ENCODE results near the gene PTK7.
A peak's percentile ranks its signal among the peaks of the same experiment; 100 is the strongest.

PTK7 gene

GRCh38 chr6:43174263-43175112, 98.4 kb downstream of the PTK7 start:
- Histone ChIP-seq H3K4me1 (ENCODE audit: insufficient read depth, low read length) (peaks cover 16% of the 10 kb centered on the region), H3K36me3 (ENCODE audit: insufficient read depth, low read length) (peaks cover 6% of the 10 kb centered on the region), H3K9ac (ENCODE audit: low read depth, low read length) (peak overlapping the region; percentile 53; the same call in 1 of the 2 replicates), H3K9me3 (ENCODE audit: control insufficient read depth, insufficient read depth, low read length) (no peaks in the 10 kb centered on the region)

DNA sequence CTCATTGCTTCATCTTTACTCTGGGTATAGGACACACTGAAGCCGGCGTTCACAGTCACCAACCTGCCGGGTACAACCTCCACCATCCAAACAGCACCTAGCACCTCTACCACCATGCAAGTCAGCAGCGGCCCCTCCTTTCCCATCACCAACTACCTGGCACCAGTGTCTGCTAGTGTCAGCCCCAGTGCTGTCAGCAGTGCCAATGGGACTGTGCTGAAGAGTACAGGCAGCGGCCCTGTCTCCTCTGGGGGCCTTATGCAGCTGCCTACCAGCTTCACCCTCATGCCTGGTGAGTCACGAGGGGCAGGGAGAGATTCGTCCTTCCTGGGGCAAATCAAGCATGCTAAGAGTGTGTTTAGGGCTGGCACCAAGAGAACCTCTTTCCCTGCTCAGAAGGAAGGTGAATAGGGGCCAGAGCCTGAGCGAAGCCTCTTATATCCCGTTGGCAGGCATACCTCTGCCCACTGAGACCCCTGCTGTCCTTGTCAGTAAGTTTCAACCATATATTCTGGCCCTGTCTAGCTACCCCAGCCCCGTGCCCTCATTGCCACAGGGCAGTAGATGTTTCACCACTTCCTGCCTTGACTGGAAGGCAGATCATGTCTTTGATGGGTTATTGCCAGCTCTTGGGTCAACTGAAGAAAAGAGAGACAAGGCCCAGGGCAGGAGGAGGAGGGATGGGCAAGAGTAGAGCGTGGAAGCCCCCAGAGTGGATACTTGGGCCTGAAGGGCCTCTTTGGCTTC, 99.7 kb downstream of the PTK7 start:
- H3K4me1 ChIP-seq (ENCODE audit: insufficient read depth, low read length), result peaks cover 20% of the 10 kb centered on the region
- H3K9ac ChIP-seq (ENCODE audit: low read depth, low read length), result no peak overlapping the region
- H3K9me3 ChIP-seq (ENCODE audit: control insufficient read depth, insufficient read depth, low read length), result no peaks in the 10 kb centered on the region
- peaks cover 6% of the 10 kb centered on the region for H3K36me3 ChIP-seq (ENCODE audit: insufficient read depth, low read length)

- Histone ChIP-seq H3K36me3 (ENCODE audit: insufficient read depth, low read length) (peaks cover 6% of the 10 kb centered on the region), H3K9me3 (ENCODE audit: control insufficient read depth, insufficient read depth, low read length) (no peaks in the 10 kb centered on the region), H3K9ac (ENCODE audit: low read depth, low read length) (no peak overlapping the region), H3K4me1 (ENCODE audit: insufficient read depth, low read length) (peaks cover 25% of the 10 kb centered on the region)
Observed at GRCh38 chr6:43176423-43176786, 100.3 kb downstream of the PTK7 start.

DNA sequence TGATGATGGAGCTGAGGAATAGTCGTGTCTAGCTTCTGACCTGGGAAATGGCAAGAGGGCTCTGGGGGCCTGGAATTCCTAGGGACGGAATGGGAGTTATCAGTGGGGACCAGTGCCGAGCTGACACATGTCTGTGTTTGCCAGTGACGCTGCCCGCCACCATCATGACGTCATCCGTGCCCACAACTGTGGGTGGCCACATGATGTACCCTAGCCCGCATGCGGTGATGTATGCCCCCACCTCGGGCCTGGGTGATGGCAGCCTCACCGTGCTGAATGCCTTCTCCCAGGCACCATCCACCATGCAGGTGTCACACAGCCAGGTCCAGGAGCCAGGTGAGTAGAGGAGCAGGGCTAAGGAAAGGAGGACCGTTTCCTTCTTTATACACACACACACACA, 102.0 kb downstream of the PTK7 start:
- H3K9me3 ChIP-seq (ENCODE audit: control insufficient read depth, insufficient read depth, low read length), result no peaks in the 10 kb centered on the region
- H3K4me1 ChIP-seq (ENCODE audit: insufficient read depth, low read length), result peaks cover 24% of the 10 kb centered on the region
- H3K9ac ChIP-seq (ENCODE audit: low read depth, low read length), result no peak overlapping the region
- peaks cover 6% of the 10 kb centered on the region for H3K36me3 ChIP-seq (ENCODE audit: insufficient read depth, low read length)

DNA sequence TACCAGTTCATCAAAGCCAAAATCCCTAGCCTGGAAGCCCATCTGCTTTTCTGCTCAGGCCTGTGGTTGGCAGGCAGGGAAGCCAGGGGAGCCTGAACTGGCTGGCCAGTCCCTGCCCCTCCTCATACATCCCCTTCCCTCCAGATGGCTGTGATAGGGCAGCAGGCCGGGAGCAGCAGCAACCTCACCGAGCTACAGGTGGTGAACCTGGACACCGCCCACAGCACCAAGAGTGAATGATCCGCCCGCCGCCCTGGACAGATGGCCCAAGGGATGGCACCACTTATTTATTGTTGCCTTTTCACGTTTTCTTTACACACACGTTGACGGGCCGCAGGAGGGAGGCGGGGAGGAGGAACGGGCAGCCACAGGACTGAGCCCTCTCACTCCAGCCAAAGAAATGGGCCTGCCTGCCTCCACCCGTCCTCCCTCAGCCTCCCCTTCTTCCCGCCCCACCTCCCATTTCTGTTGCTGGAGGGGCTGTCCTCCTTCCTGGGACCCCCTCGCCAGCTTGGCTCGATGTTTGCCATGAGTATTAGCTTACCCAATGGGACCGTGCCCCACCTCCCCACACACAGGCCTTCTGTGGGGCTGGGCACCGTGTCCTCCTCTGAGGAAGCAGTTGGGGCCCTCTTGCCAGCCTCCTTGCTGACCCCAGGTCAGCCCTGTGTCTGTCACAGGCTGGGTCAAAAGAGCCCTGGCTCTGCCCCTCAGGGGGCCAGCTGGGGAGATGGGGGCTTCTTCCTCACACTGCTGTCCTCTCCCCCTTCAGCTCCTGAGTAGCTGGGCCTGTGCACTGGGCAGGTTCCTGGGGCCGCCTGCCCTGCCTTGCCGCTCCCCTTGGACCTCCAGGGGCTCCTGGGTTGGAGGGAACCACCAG, 103.1 kb downstream of the PTK7 start:
- Histone ChIP-seq H3K9ac (ENCODE audit: low read depth, low read length) (no peak overlapping the region), H3K4me1 (ENCODE audit: insufficient read depth, low read length) (peaks cover 17% of the 10 kb centered on the region; the same call in 1 of the 2 replicates), H3K36me3 (ENCODE audit: insufficient read depth, low read length) (peaks cover 6% of the 10 kb centered on the region), H3K9me3 (ENCODE audit: control insufficient read depth, insufficient read depth, low read length) (no peaks in the 10 kb centered on the region)

- Histone ChIP-seq H3K4me1 (ENCODE audit: insufficient read depth, low read length) (peaks cover 13% of the 10 kb centered on the region; the same call in 1 of the 2 replicates), H3K9me3 (ENCODE audit: control insufficient read depth, insufficient read depth, low read length) (no peaks in the 10 kb centered on the region), H3K9ac (ENCODE audit: low read depth, low read length) (no peak overlapping the region), H3K36me3 (ENCODE audit: insufficient read depth, low read length) (peaks cover 6% of the 10 kb centered on the region)
Observed at GRCh38 chr6:43180058-43180457, 103.9 kb downstream of the PTK7 start.

DNA sequence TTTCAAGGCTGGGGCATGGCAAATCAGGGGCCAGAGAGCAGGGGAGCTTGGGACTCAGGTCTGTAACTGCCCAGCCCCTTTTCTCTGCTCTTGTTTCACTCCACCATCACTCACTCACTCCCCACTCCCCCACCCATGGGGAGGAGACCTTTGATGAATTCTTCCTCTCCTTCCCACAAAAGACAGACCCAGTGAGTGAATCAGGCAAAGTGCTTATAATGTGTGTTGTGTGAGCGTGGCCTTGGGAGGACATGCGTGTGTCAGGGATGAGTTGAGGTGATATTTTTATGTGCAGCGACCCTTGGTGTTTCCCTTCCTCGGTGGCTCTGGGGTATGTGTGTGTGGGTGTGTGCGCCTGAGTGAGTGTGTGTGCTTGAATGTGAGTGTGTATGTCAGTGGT, 104.9 kb downstream of the PTK7 start:
- Histone ChIP-seq H3K9me3 (ENCODE audit: control insufficient read depth, insufficient read depth, low read length) (no peaks in the 10 kb centered on the region), H3K36me3 (ENCODE audit: insufficient read depth, low read length) (peaks cover 2% of the 10 kb centered on the region; the same call in 1 of the 2 replicates), H3K9ac (ENCODE audit: low read depth, low read length) (peak overlapping the region; percentile 76; the same call in 1 of the 2 replicates), H3K4me1 (ENCODE audit: insufficient read depth, low read length) (peaks cover 13% of the 10 kb centered on the region; the same call in 1 of the 2 replicates)

DNA sequence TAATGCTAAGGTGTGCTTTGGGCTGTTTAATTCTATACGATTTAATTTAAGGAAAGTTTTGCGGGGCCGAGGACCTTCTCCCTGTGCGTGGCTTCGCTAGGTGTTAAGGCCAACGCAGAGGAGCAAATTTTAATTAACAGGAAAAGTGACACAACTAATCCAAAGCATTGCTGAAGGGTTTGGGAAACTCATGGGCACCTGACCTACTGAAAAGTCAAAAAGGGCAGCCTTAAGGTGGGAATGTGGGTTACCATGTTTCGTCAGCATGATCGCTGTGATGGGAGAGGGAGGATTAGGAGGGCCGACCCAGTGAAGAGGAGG, 105.5 kb downstream of the PTK7 start:
- Histone ChIP-seq H3K4me1 (ENCODE audit: insufficient read depth, low read length) (peaks cover 13% of the 10 kb centered on the region; the same call in 1 of the 2 replicates), H3K9me3 (ENCODE audit: control insufficient read depth, insufficient read depth, low read length) (no peaks in the 10 kb centered on the region), H3K36me3 (ENCODE audit: insufficient read depth, low read length) (peaks cover 2% of the 10 kb centered on the region; the same call in 1 of the 2 replicates), H3K9ac (ENCODE audit: low read depth, low read length) (peak overlapping the region; percentile 76)

GRCh38 chr6:43181942-43182860, 106.1 kb downstream of the PTK7 start, which contains the start of gene CUL9:
TSS of gene CUL9 (plus strand) at chr6:43182196. CDS start at chr6:43184311, 2,115 bp downstream.
- H3K36me3 ChIP-seq (ENCODE audit: insufficient read depth, low read length), result no peaks in the 10 kb centered on the region; the same call in 1 of the 2 replicates
- no peaks in the 10 kb centered on the region for H3K9me3 ChIP-seq (ENCODE audit: control insufficient read depth, insufficient read depth, low read length)
- peaks cover 13% of the 10 kb centered on the region; the same call in 1 of the 2 replicates for H3K4me1 ChIP-seq (ENCODE audit: insufficient read depth, low read length)
- H3K9ac ChIP-seq (ENCODE audit: low read depth, low read length), result peak within 1 kb of the TSS; percentile 76

- Histone ChIP-seq H3K4me1 (ENCODE audit: insufficient read depth, low read length) (peaks cover 13% of the 10 kb centered on the region; the same call in 1 of the 2 replicates), H3K9ac (ENCODE audit: low read depth, low read length) (no peak overlapping the region), H3K36me3 (ENCODE audit: insufficient read depth, low read length) (no peaks in the 10 kb centered on the region; the same call in 1 of the 2 replicates), H3K9me3 (ENCODE audit: control insufficient read depth, insufficient read depth, low read length) (no peaks in the 10 kb centered on the region)
Observed at GRCh38 chr6:43183441-43183840, 107.3 kb downstream of the PTK7 start.

- Histone ChIP-seq H3K9me3 (ENCODE audit: control insufficient read depth, insufficient read depth, low read length) (no peaks in the 10 kb centered on the region), H3K36me3 (ENCODE audit: insufficient read depth, low read length) (no peaks in the 10 kb centered on the region; the same call in 1 of the 2 replicates), H3K4me1 (ENCODE audit: insufficient read depth, low read length) (peaks cover 13% of the 10 kb centered on the region; the same call in 1 of the 2 replicates), H3K9ac (ENCODE audit: low read depth, low read length) (no peak overlapping the region)
Observed at GRCh38 chr6:43184268-43184985, 108.3 kb downstream of the PTK7 start.

- Histone ChIP-seq H3K9ac (ENCODE audit: low read depth, low read length) (no peak overlapping the region), H3K9me3 (ENCODE audit: control insufficient read depth, insufficient read depth, low read length) (no peaks in the 10 kb centered on the region), H3K36me3 (ENCODE audit: insufficient read depth, low read length) (no peaks in the 10 kb centered on the region; the same call in 1 of the 2 replicates), H3K4me1 (ENCODE audit: insufficient read depth, low read length) (peaks cover 13% of the 10 kb centered on the region; the same call in 1 of the 2 replicates)
Observed at GRCh38 chr6:43185391-43185985, 109.4 kb downstream of the PTK7 start.

Measured in ES-I3 (cell line).